Breast epithelium (tissue), 4 donors: ENCODE data around the gene RHOBTB1. TPM values are rescaled to one million over a fixed set of nuclear protein-coding genes. Genes with fewer than 3 reads are reported as not detected.
"Not testable (repeated sequence)": the region's sequence is repeated elsewhere in the genome, so short reads cannot be mapped to it uniquely, and the experiment has no call there.

Source experiments
- DNase-seq, 2 donors: peaks; one replicate each; pipeline ENCODE4 v3.0.0-alpha.2; 2019; ENCODE audit warnings: low spot score in 2 of 2
- H3K27ac ChIP-seq, 2 donors: fragments of 200-600 bp; sonication (generic) in 1 of 2; one replicate each; pipeline ENCODE4 v1.5.1; 2016 to 2019; ENCODE audit warnings: mild to moderate bottlenecking in 1 of 2
- H3K27me3 ChIP-seq, 2 donors: fragments of 200-600 bp; sonication (generic) in 1 of 2; one replicate each; pipeline versions ENCODE4 v1.5.1 to v1.6.0; 2017 to 2019; ENCODE audit warnings: control low read depth in 1 of 2, mild to moderate bottlenecking in 1 of 2
- H3K36me3 ChIP-seq: fragments of 200-600 bp; one replicate; pipeline ENCODE4 v1.5.1; 2019
- H3K4me1 ChIP-seq, 2 donors: fragments of 200-600 bp; sonication (generic); one replicate each; pipeline ENCODE4 v1.5.1; 2016 to 2019; ENCODE audit warnings: control low read depth in 1 of 2
- H3K4me3 ChIP-seq, 3 donors: fragments of 200-600 bp; sonication (generic); 1 replicate in 2 of 3; 2 replicates in 1 of 3; pipeline ENCODE4 v1.5.1; 2016 to 2019; ENCODE audit warnings: mild to moderate bottlenecking in 3 of 3, moderate library complexity in 2 of 3
- H3K9me3 ChIP-seq, 2 donors: fragments of 200-600 bp; sonication (generic) in 1 of 2; one replicate each; pipeline ENCODE4 v1.5.1; 2016 to 2019; ENCODE audit warnings: control low read depth in 1 of 2
- POLR2A ChIP-seq: fragments of 450-650 bp; IDR thresholded peaks from one replicate; pipeline ENCODE4 v1.6.1; 2016; ENCODE audit warnings: antibody characterized with exemption, mild to moderate bottlenecking, moderate library complexity
- POLR2AphosphoS5 ChIP-seq, 3 donors: sonication (generic); formaldehyde crosslinking; IDR thresholded peaks; one replicate each; pipeline ENCODE4 v1.6.1; 2017; ENCODE audit warnings: antibody characterized with exemption in 3 of 3
- intact Hi-C: fragments of 100-400 bp; cut with DNase I; formaldehyde crosslinking; loops from one replicate; pipeline ENCODE4 v1.15.1; 2023; ENCODE audit warnings: low total_unique reads
- total RNA-seq, 3 donors: library from RNA; depleted of rRNA; stranded (reverse); fragments of >200 nt; gene quantifications; one replicate each; pipeline ENCODE4 v1.1.0, GENCODE V29; 2016
- TF ChIP-seq, protein P1 (sequence below), 3 donors: fragments of 450-650 bp; IDR thresholded peaks; one replicate each; pipeline ENCODE4 v1.5.1; 2016 to 2017; ENCODE audit warnings: antibody characterized with exemption in 3 of 3, mild to moderate bottlenecking in 3 of 3, moderate library complexity in 3 of 3

RHOBTB1 gene
- total RNA-seq, 3 donors from 2014 or later: 11.4 to 14.6 (median 13.4) TPM

DNA sequence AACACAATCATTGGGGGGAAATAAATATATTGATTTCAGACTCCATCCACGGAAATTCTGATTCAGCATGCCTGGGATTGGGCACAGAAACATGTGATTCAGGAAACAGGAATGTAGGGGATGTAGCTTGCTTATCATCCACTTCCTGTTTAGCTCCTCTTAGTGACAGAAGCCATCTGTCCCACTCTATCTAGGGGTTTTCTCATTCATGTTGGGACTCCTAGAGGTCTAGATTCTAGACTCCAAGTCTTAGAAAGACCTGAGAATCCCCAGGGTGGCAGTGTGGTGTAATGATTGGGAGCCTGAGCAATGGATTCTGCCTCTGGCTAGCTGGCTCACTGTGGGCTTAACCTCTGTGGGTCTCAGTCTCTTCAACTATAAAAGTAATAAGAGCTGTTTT lies 97.8 kb downstream of the RHOBTB1 start:
- intact Hi-C loops: no loop called here
- no peaks in the 10 kb centered on the region for H3K9me3 ChIP-seq
- DNase-seq: no peak
- no peaks in the 10 kb centered on the region for H3K27me3 ChIP-seq
- H3K4me1 ChIP-seq: no peaks in the 10 kb centered on the region
- H3K36me3 ChIP-seq: no peaks in the 10 kb centered on the region
- no peak for TF ChIP-seq POLR2AphosphoS5 (IDR thresholded peaks at IDR 0.05)
- TF ChIP-seq, protein P1, sequence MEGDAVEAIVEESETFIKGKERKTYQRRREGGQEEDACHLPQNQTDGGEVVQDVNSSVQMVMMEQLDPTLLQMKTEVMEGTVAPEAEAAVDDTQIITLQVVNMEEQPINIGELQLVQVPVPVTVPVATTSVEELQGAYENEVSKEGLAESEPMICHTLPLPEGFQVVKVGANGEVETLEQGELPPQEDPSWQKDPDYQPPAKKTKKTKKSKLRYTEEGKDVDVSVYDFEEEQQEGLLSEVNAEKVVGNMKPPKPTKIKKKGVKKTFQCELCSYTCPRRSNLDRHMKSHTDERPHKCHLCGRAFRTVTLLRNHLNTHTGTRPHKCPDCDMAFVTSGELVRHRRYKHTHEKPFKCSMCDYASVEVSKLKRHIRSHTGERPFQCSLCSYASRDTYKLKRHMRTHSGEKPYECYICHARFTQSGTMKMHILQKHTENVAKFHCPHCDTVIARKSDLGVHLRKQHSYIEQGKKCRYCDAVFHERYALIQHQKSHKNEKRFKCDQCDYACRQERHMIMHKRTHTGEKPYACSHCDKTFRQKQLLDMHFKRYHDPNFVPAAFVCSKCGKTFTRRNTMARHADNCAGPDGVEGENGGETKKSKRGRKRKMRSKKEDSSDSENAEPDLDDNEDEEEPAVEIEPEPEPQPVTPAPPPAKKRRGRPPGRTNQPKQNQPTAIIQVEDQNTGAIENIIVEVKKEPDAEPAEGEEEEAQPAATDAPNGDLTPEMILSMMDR (IDR thresholded peaks at IDR 0.05): no peak
- TF ChIP-seq POLR2A: no peak
- H3K27ac ChIP-seq: no peak overlapping the region
- no peak overlapping the region for H3K4me3 ChIP-seq

GRCh38 chr10:60845038-60845437 lies 98.9 kb downstream of the RHOBTB1 start:
- no peaks in the 10 kb centered on the region for H3K36me3 ChIP-seq
- TF ChIP-seq POLR2AphosphoS5 (IDR thresholded peaks at IDR 0.05) (no peak), POLR2A (no peak)
- TF ChIP-seq, protein P1 (IDR thresholded peaks at IDR 0.05): no peak
- H3K4me1 ChIP-seq: no peaks in the 10 kb centered on the region
- intact Hi-C loops: no loop called here
- no peak overlapping the region for H3K4me3 ChIP-seq
- H3K27me3 ChIP-seq: no peaks in the 10 kb centered on the region
- no peak for DNase-seq
- no peak overlapping the region for H3K27ac ChIP-seq
- no peaks in the 10 kb centered on the region for H3K9me3 ChIP-seq

DNA sequence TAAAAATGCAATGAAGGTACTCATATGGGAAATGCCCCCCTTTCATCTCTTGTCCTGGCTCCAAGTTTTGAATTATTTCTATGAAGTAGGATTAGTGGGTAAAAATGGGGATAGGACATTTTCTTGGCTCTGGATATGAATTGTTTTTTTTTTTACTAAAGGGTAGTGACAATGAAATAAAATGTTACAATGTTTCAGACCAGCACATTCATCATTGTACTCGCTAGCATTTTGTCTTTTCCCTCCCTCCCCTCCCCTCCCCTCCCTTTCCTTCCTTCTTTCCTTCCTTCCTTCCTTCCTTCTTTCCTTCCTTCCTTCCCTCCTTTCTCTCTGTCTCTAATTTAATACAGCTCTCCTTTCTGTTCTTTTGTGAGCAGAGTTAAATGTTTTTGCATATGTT lies 101.3 kb downstream of the RHOBTB1 start:
- intact Hi-C loops: no loop called here
- DNase-seq: no peak
- H3K36me3 ChIP-seq: no peaks in the 10 kb centered on the region
- no peak for TF ChIP-seq POLR2AphosphoS5 (IDR thresholded peaks at IDR 0.05)
- no peak for TF ChIP-seq POLR2A
- TF ChIP-seq, protein P1 (IDR thresholded peaks at IDR 0.05): no peak
- H3K4me3 ChIP-seq: no peak overlapping the region
- H3K4me1 ChIP-seq: no peaks in the 10 kb centered on the region
- H3K9me3 ChIP-seq: no peaks in the 10 kb centered on the region
- no peaks in the 10 kb centered on the region for H3K27me3 ChIP-seq
- no peak overlapping the region for H3K27ac ChIP-seq

- H3K36me3 ChIP-seq, intact Hi-C loops, H3K4me1 ChIP-seq, H3K9me3 ChIP-seq, H3K27ac ChIP-seq, DNase-seq, H3K4me3 ChIP-seq, H3K27me3 ChIP-seq: not testable (repeated sequence)
These were observed 102.8 kb downstream of the RHOBTB1 start for GRCh38 chr10:60841227-60841626.

- DNase-seq: no peak
- TF ChIP-seq POLR2AphosphoS5 (IDR thresholded peaks at IDR 0.05) (no peak), POLR2A (no peak)
- TF ChIP-seq, protein P1 (IDR thresholded peaks at IDR 0.05): no peak
- intact Hi-C loops: no loop called here
- Histone ChIP-seq H3K9me3 (no peaks in the 10 kb centered on the region), H3K27ac (no peak overlapping the region), H3K4me1 (no peaks in the 10 kb centered on the region), H3K36me3 (no peaks in the 10 kb centered on the region), H3K4me3 (no peak overlapping the region), H3K27me3 (no peaks in the 10 kb centered on the region)
These were observed 108.9 kb downstream of the RHOBTB1 start for GRCh38 chr10:60835049-60835448.

DNA sequence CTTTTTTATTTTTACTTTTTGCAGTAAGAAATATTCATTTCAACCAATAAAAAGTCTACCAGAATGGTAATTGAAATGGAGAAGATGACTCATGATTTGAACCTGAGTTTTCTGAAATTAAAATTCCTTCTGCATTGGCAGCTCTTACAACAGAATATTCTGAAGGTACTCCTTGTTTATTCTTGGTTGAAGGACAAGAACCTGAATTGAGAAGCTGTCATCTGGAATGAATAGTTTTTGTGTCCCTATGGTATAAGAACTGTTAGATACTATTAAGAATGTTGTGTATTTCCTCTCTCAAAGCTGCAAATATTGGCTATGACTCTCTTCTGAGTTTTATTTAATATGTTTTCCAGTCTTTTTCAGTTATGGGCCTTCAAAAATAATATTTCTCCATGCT lies 109.6 kb downstream of the RHOBTB1 start:
- TF ChIP-seq POLR2AphosphoS5 (IDR thresholded peaks at IDR 0.05): no peak
- TF ChIP-seq POLR2A: no peak
- TF ChIP-seq, protein P1 (IDR thresholded peaks at IDR 0.05): no peak
- intact Hi-C loops: no loop called here
- H3K27ac ChIP-seq: no peak overlapping the region
- H3K4me1 ChIP-seq: no peaks in the 10 kb centered on the region
- H3K9me3 ChIP-seq: no peaks in the 10 kb centered on the region
- no peaks in the 10 kb centered on the region for H3K36me3 ChIP-seq
- DNase-seq: no peak
- H3K4me3 ChIP-seq: no peak overlapping the region
- H3K27me3 ChIP-seq: no peaks in the 10 kb centered on the region

GRCh38 chr10:60832136-60832535 lies 111.8 kb downstream of the RHOBTB1 start:
- H3K9me3 ChIP-seq, H3K27me3 ChIP-seq, H3K4me1 ChIP-seq, DNase-seq, H3K27ac ChIP-seq, intact Hi-C loops, H3K4me3 ChIP-seq, H3K36me3 ChIP-seq: not testable (repeated sequence)
